HCT116 (cell line): Measurements from ENCODE around the gene MYBL2. TPM values are rescaled to one million over a fixed set of nuclear protein-coding genes. Genes with fewer than 3 reads are reported as not detected.

Source experiments
- ATAC-seq: fragments of 200-7000 bp; cut with Tn5 transposase; 2 replicates; pipeline ENCODE4 v1.9.1; 2020; ENCODE audit warnings: mild to moderate bottlenecking, moderate library complexity
- BruUV-seq: library from RNA; stranded (reverse); fragments of 400-500 nt; replicated peaks from 2 replicates; lab custom pipeline; 2021; lab: Mats Ljungman, UMichigan
- CTCF ChIA-PET: fragments of 300-600 bp; sonication (Branson Sonifier 250); formaldehyde crosslinking; loops from one replicate; lab custom pipeline; 2021; ENCODE audit warnings: antibody characterized with exemption; lab: Charles Lee
- POLR2A ChIA-PET: fragments of 300-600, 350-600 bp; sonication (Branson Sonifier 250); formaldehyde crosslinking; loops from one replicate; lab custom pipeline; 2021; ENCODE audit warnings: antibody characterized with exemption; lab: Charles Lee
- RAD21 ChIA-PET, 2 experiments: fragments of 300-600 bp; sonication (Branson Sonifier 250); formaldehyde crosslinking; loops; one replicate each; lab custom pipeline; 2023; ENCODE audit warnings: low total read pairs in 2 of 2; ENCODE audit not compliant: uncharacterized antibody in 2 of 2, unreplicated experiment in 2 of 2, low non-redundant PET in 1 of 2; lab: Charles Lee
- DNase-seq: peaks from one replicate; pipeline ENCODE4 v3.0.0-alpha.2; 2010; ENCODE audit warnings: low read depth, low spot score
- H2AFZ ChIP-seq: fragments of 200-600 bp; shearing (Covaris generic), sonication (generic); 2 replicates; pipeline ENCODE4 v1.6.1; 2017; ENCODE audit warnings: low read depth, mixed run types, mixed read lengths, antibody characterized with exemption, low read length; ENCODE audit not compliant: poor library complexity, severe bottlenecking
- H3K27ac ChIP-seq: 2 replicates; pipeline ENCODE4 v1.5.1; 2012; ENCODE audit warnings: low read depth, low read length
- H3K27me3 ChIP-seq: fragments of 200-600 bp; sonication (generic); 2 replicates; pipeline ENCODE4 v1.6.1; 2016; ENCODE audit warnings: mixed run types, low read length, mixed read lengths; ENCODE audit not compliant: insufficient read depth
- H3K36me3 ChIP-seq, 2 experiments: fragments of 200-500 bp in 1 of 2; fragments of 200-600 bp in 1 of 2; sonication (Bioruptor generic) in 1 of 2; sonication (generic) in 1 of 2; 2 replicates each; pipeline versions ENCODE4 v1.5.1 to v1.6.1; 2014 to 2016; ENCODE audit warnings: low read length in 2 of 2, inconsistent platforms in 1 of 2, mixed read lengths in 1 of 2, mixed run types in 1 of 2; ENCODE audit not compliant: insufficient read depth in 2 of 2, control insufficient read depth in 1 of 2
- H3K4me1 ChIP-seq, 2 experiments: fragments of 200-600 bp in 1 of 2; sonication (generic) in 1 of 2; 2 replicates each; pipeline versions ENCODE4 v1.5.1 to v1.6.1; 2012 to 2017; ENCODE audit warnings: low read length in 2 of 2, inconsistent platforms in 1 of 2, mild to moderate bottlenecking in 1 of 2, mixed read lengths in 1 of 2, mixed run types in 1 of 2, moderate library complexity in 1 of 2; ENCODE audit not compliant: insufficient read depth in 2 of 2, control insufficient read depth in 1 of 2
- H3K4me2 ChIP-seq: fragments of 200-600 bp; sonication (generic); 2 replicates; pipeline ENCODE4 v1.6.1; 2017; ENCODE audit warnings: mixed run types, low read length, mixed read lengths
- H3K4me3 ChIP-seq, 2 experiments: fragments of 200-600 bp in 1 of 2; sonication (generic) in 1 of 2; replicated peaks in 1 of 2; 2 replicates each; pipeline ENCODE4 v1.5.1; 2011 to 2016; ENCODE audit warnings: low read length in 2 of 2, control low read depth in 1 of 2, low read depth in 1 of 2, mild to moderate bottlenecking in 1 of 2, mixed read lengths in 1 of 2, mixed run types in 1 of 2
- H3K79me2 ChIP-seq: fragments of 200-600 bp; sonication (generic); 2 replicates; pipeline ENCODE4 v1.6.1; 2017; ENCODE audit warnings: mild to moderate bottlenecking, mixed run types, low read length, moderate library complexity, mixed read lengths; ENCODE audit not compliant: insufficient read depth
- H3K9ac ChIP-seq: fragments of 200-600 bp; sonication (generic); 2 replicates; pipeline ENCODE4 v1.6.1; 2016; ENCODE audit warnings: low read length, mixed read lengths
- H3K9me2 ChIP-seq: fragments of 200-600 bp; sonication (generic), shearing (Covaris generic); 2 replicates; pipeline ENCODE4 v1.6.1; 2017; ENCODE audit warnings: mixed run types, mild to moderate bottlenecking, moderate library complexity; ENCODE audit not compliant: insufficient read depth
- H3K9me3 ChIP-seq, 2 experiments: fragments of 200-500 bp in 1 of 2; fragments of 200-600 bp in 1 of 2; sonication (Bioruptor generic) in 1 of 2; sonication (generic) in 1 of 2; 2 replicates each; pipeline ENCODE4 v1.6.1; 2014 to 2017; ENCODE audit warnings: low read length in 2 of 2, mixed read lengths in 2 of 2, inconsistent platforms in 1 of 2, low read depth in 1 of 2, mild to moderate bottlenecking in 1 of 2, mixed run types in 1 of 2, moderate library complexity in 1 of 2; ENCODE audit not compliant: control insufficient read depth in 1 of 2, insufficient read depth in 1 of 2
- H4K20me1 ChIP-seq: fragments of 200-600 bp; sonication (generic), shearing (Covaris generic); 2 replicates; pipeline ENCODE4 v1.6.1; 2017; ENCODE audit warnings: mixed run types, mild to moderate bottlenecking, moderate library complexity; ENCODE audit not compliant: insufficient read depth
- CBX3 ChIP-seq: IDR thresholded peaks from 2 replicates; pipeline ENCODE4 v1.6.1; 2012; ENCODE audit warnings: low read depth
- CEBPB ChIP-seq: IDR thresholded peaks from 2 replicates; pipeline ENCODE4 v1.6.1; 2012; ENCODE audit warnings: low read depth
- EGR1 ChIP-seq: IDR thresholded peaks from 2 replicates; pipeline ENCODE4 v1.6.1; 2012; ENCODE audit warnings: low read depth
- ELF1 ChIP-seq: IDR thresholded peaks from 2 replicates; pipeline ENCODE4 v1.6.1; 2012; ENCODE audit warnings: low read depth, borderline replicate concordance
- EZH2 ChIP-seq: fragments of 200-600 bp; sonication (generic); IDR thresholded peaks from 2 replicates; pipeline ENCODE4 v1.6.1; 2017; ENCODE audit warnings: antibody characterized with exemption, mixed run types
- EZH2phosphoT487 ChIP-seq: fragments of 200-600 bp; IDR thresholded peaks from 2 replicates; pipeline ENCODE4 v1.6.1; 2018; ENCODE audit warnings: antibody characterized with exemption, borderline replicate concordance
- FOSL1 ChIP-seq: IDR thresholded peaks from 2 replicates; pipeline ENCODE4 v1.6.1; 2012; ENCODE audit warnings: low read depth
- JUND ChIP-seq: IDR thresholded peaks from 2 replicates; pipeline ENCODE4 v1.6.1; 2012
- POLR2A ChIP-seq: IDR thresholded peaks from 2 replicates; pipeline ENCODE4 v1.7.0; 2011; ENCODE audit warnings: borderline replicate concordance; ENCODE audit not compliant: insufficient read depth, insufficient read length; ENCODE audit errors: extremely low read depth
- POLR2AphosphoS5 ChIP-seq: IDR thresholded peaks from 2 replicates; pipeline ENCODE4 v1.6.1; 2011; ENCODE audit warnings: mild to moderate bottlenecking, low read depth, low read length, moderate library complexity
- RAD21 ChIP-seq: IDR thresholded peaks from 2 replicates; pipeline ENCODE4 v1.6.1; 2012; ENCODE audit warnings: low read depth, mild to moderate bottlenecking
- SIN3A ChIP-seq: IDR thresholded peaks from 2 replicates; pipeline ENCODE4 v1.6.1; 2012; ENCODE audit warnings: low read depth
- TCF7L2 ChIP-seq: IDR thresholded peaks from 2 replicates; pipeline ENCODE4 v1.7.0; 2011; ENCODE audit warnings: borderline replicate concordance, inconsistent platforms; ENCODE audit not compliant: insufficient read depth, insufficient read length; ENCODE audit errors: extremely low read depth
- ZFX ChIP-seq: fragments of 450-650 bp; IDR thresholded peaks from 2 replicates; pipeline ENCODE4 v1.6.1; 2017
- intact Hi-C: fragments of 100-400 bp; cut with micrococcal nuclease; formaldehyde crosslinking; loops from 2 replicates; pipeline ENCODE4 v1.10.0; 2022
- total RNA-seq: library from RNA; stranded (reverse); gene quantifications from one replicate; pipeline ENCODE4 v1.2.1, GENCODE V29; 2021; ENCODE audit not compliant: unreplicated experiment
- TF ChIP-seq, protein P1 (sequence below): IDR thresholded peaks from 2 replicates; pipeline ENCODE4 v1.6.1; 2012
- TF ChIP-seq, protein P2 (sequence below): IDR thresholded peaks from 2 replicates; pipeline ENCODE4 v1.6.1; 2011; ENCODE audit warnings: mild to moderate bottlenecking, low read length, moderate library complexity; ENCODE audit not compliant: insufficient replicate concordance; ENCODE audit errors: extremely low read depth
- TF ChIP-seq, protein P3 (sequence below): IDR thresholded peaks from 2 replicates; pipeline ENCODE4 v1.6.1; 2012; ENCODE audit warnings: low read depth
- TF ChIP-seq, protein P4 (sequence below): IDR thresholded peaks from 2 replicates; pipeline ENCODE4 v1.6.1; 2012
- TF ChIP-seq, protein P5 (sequence below), 3 experiments: fragments of 200-600 bp in 1 of 3; sonication (generic) in 1 of 3; IDR thresholded peaks in 2 of 3; conservative IDR thresholded peaks in 1 of 3; 2 replicates each; pipeline ENCODE4 v1.5.1; 2012 to 2017; ENCODE audit warnings: low read depth in 2 of 3, low read length in 2 of 3, antibody characterized with exemption in 1 of 3, borderline replicate concordance in 1 of 3, control low read depth in 1 of 3, mild to moderate bottlenecking in 1 of 3, mixed read lengths in 1 of 3, mixed run types in 1 of 3, moderate library complexity in 1 of 3; ENCODE audit not compliant: insufficient read depth in 1 of 3

The MYBL2 gene
- total RNA-seq, 1 experiment from 2014 or later: 92.1 TPM

DNA sequence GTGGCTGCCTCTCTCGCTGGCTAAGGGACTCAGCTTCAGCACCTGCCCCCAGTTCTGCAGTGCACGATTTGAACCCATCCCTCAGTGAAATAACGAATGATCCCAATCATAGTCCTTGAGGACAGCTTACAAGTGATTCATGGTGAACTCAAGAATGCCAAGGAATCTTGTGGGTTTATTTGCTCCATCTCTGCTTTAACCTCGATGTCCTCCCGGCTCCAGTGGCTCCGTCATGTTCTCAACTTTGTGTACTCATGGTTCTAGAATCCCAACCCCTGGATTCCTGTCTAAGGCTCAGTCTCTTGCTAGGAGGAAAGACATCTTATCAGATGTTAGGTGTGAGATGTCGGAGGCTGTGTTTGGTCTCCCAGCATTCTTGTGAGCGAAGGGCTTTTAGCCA lies 88.9 kb downstream of the MYBL2 start:
- no peak overlapping the region for H2AFZ ChIP-seq
- ATAC-seq: no peak
- no TSS peak for BruUV-seq
- intact Hi-C loops: no loop called here
- H3K9ac ChIP-seq: no peak overlapping the region
- H3K9me2 ChIP-seq: no peaks in the 10 kb centered on the region
- H4K20me1 ChIP-seq: no peaks in the 10 kb centered on the region
- no peaks in the 10 kb centered on the region for H3K79me2 ChIP-seq
- peaks cover 0 to 5% of the 10 kb centered on the region in 2 experiments; a peak in 1 of 4 replicates for H3K4me1 ChIP-seq
- TF ChIP-seq, protein P1, sequence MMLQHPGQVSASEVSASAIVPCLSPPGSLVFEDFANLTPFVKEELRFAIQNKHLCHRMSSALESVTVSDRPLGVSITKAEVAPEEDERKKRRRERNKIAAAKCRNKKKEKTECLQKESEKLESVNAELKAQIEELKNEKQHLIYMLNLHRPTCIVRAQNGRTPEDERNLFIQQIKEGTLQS: no peak
- no peak for TF ChIP-seq POLR2A
- TF ChIP-seq TCF7L2: no peak
- TF ChIP-seq, protein P2, sequence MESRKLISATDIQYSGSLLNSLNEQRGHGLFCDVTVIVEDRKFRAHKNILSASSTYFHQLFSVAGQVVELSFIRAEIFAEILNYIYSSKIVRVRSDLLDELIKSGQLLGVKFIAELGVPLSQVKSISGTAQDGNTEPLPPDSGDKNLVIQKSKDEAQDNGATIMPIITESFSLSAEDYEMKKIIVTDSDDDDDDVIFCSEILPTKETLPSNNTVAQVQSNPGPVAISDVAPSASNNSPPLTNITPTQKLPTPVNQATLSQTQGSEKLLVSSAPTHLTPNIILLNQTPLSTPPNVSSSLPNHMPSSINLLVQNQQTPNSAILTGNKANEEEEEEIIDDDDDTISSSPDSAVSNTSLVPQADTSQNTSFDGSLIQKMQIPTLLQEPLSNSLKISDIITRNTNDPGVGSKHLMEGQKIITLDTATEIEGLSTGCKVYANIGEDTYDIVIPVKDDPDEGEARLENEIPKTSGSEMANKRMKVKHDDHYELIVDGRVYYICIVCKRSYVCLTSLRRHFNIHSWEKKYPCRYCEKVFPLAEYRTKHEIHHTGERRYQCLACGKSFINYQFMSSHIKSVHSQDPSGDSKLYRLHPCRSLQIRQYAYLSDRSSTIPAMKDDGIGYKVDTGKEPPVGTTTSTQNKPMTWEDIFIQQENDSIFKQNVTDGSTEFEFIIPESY: no peak
- no peak for TF ChIP-seq EZH2
- TF ChIP-seq, protein P3, sequence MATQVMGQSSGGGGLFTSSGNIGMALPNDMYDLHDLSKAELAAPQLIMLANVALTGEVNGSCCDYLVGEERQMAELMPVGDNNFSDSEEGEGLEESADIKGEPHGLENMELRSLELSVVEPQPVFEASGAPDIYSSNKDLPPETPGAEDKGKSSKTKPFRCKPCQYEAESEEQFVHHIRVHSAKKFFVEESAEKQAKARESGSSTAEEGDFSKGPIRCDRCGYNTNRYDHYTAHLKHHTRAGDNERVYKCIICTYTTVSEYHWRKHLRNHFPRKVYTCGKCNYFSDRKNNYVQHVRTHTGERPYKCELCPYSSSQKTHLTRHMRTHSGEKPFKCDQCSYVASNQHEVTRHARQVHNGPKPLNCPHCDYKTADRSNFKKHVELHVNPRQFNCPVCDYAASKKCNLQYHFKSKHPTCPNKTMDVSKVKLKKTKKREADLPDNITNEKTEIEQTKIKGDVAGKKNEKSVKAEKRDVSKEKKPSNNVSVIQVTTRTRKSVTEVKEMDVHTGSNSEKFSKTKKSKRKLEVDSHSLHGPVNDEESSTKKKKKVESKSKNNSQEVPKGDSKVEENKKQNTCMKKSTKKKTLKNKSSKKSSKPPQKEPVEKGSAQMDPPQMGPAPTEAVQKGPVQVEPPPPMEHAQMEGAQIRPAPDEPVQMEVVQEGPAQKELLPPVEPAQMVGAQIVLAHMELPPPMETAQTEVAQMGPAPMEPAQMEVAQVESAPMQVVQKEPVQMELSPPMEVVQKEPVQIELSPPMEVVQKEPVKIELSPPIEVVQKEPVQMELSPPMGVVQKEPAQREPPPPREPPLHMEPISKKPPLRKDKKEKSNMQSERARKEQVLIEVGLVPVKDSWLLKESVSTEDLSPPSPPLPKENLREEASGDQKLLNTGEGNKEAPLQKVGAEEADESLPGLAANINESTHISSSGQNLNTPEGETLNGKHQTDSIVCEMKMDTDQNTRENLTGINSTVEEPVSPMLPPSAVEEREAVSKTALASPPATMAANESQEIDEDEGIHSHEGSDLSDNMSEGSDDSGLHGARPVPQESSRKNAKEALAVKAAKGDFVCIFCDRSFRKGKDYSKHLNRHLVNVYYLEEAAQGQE: no peak
- no peak for TF ChIP-seq EGR1
- TF ChIP-seq, protein P4, sequence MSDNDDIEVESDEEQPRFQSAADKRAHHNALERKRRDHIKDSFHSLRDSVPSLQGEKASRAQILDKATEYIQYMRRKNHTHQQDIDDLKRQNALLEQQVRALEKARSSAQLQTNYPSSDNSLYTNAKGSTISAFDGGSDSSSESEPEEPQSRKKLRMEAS: no peak
- TF ChIP-seq, protein P5, sequence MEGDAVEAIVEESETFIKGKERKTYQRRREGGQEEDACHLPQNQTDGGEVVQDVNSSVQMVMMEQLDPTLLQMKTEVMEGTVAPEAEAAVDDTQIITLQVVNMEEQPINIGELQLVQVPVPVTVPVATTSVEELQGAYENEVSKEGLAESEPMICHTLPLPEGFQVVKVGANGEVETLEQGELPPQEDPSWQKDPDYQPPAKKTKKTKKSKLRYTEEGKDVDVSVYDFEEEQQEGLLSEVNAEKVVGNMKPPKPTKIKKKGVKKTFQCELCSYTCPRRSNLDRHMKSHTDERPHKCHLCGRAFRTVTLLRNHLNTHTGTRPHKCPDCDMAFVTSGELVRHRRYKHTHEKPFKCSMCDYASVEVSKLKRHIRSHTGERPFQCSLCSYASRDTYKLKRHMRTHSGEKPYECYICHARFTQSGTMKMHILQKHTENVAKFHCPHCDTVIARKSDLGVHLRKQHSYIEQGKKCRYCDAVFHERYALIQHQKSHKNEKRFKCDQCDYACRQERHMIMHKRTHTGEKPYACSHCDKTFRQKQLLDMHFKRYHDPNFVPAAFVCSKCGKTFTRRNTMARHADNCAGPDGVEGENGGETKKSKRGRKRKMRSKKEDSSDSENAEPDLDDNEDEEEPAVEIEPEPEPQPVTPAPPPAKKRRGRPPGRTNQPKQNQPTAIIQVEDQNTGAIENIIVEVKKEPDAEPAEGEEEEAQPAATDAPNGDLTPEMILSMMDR (IDR thresholded peaks at IDR 0.05 in 2 of 3, conservative IDR thresholded peaks at IDR 0.05 in 1 of 3; ENCODE audit: borderline replicate concordance in 1 of 3, insufficient read depth in 1 of 3, low read depth in 2 of 3, low read length in 2 of 3): no peak
- TF ChIP-seq CBX3: no peak
- no peak for TF ChIP-seq CEBPB
- TF ChIP-seq FOSL1: no peak
- no peak for TF ChIP-seq SIN3A
- no peak for TF ChIP-seq JUND
- TF ChIP-seq EZH2phosphoT487: no peak
- no peak for TF ChIP-seq ZFX
- TF ChIP-seq ELF1: no peak
- TF ChIP-seq RAD21: no peak
- TF ChIP-seq POLR2AphosphoS5: no peak
- ChIA-PET CTCF (no interaction called here), POLR2A (no interaction called here), RAD21 (no interaction called here)
- H3K36me3 ChIP-seq: no peaks in the 10 kb centered on the region
- H3K4me3 ChIP-seq: no peak overlapping the region
- no peak overlapping the region for H3K4me2 ChIP-seq
- H3K9me3 ChIP-seq: no peaks in the 10 kb centered on the region
- H3K27me3 ChIP-seq: no peaks in the 10 kb centered on the region
- H3K27ac ChIP-seq: no peak overlapping the region
- DNase-seq: no peak
